UCSD-AML1 (cell line): ENCODE results near the gene BID.

Source experiments
- DNase-seq: peaks from one replicate; lab custom pipeline; 2025; ENCODE audit not compliant: unreplicated experiment; lab: John Stamatoyannopoulos, UW

The BID gene

GRCh38 chr22:17784776-17785175 lies 10.5 kb upstream of the BID start:
- DNase-seq = no peak

- no peak for DNase-seq
Measured at GRCh38 chr22:17783773-17784480, 9.7 kb upstream of the BID start.

- no peak for DNase-seq
Measured at GRCh38 chr22:17783312-17783711, 9.0 kb upstream of the BID start.

- DNase-seq = no peak
Measured at GRCh38 chr22:17782621-17783020, 8.4 kb upstream of the BID start.

- no peak for DNase-seq
Measured at GRCh38 chr22:17782158-17782557, 7.9 kb upstream of the BID start.

GRCh38 chr22:17781319-17782031 lies 7.2 kb upstream of the BID start:
- DNase-seq = peak; percentile 54

- no peak for DNase-seq
Measured at GRCh38 chr22:17780741-17781318, 6.6 kb upstream of the BID start.

- no peak for DNase-seq
Measured at GRCh38 chr22:17780116-17780740, 6.0 kb upstream of the BID start.

GRCh38 chr22:17779286-17780115 lies 5.2 kb upstream of the BID start:
- no peak for DNase-seq

GRCh38 chr22:17778412-17778976 lies 4.2 kb upstream of the BID start:
- DNase-seq = no peak

GRCh38 chr22:17777717-17778044 lies 3.4 kb upstream of the BID start:
- DNase-seq = no peak

GRCh38 chr22:17777005-17777716 lies 2.9 kb upstream of the BID start:
- DNase-seq = peak; percentile 63

- no peak for DNase-seq
Measured at GRCh38 chr22:17775781-17776465, 1.7 kb upstream of the BID start.

- DNase-seq = no peak
Measured at GRCh38 chr22:17774926-17775685, 837 bp upstream of the BID start.

- DNase-seq = peak; percentile 43
Measured at GRCh38 chr22:17773606-17774205, 563 bp downstream of the BID start.

GRCh38 chr22:17772958-17773605 lies 1.2 kb downstream of the BID start:
- no peak for DNase-seq

- no peak for DNase-seq
Measured at GRCh38 chr22:17772249-17772957, 1.9 kb downstream of the BID start.
